HCT116 (cell line): ENCODE results near the gene FAM184A. TPM values are rescaled to one million over a fixed set of nuclear protein-coding genes. Genes with fewer than 3 reads are reported as not detected.

ENCODE experiments used
- ATAC-seq: fragments of 200-7000 bp; cut with Tn5 transposase; 2 replicates; pipeline ENCODE4 v1.9.1; 2020; ENCODE audit warnings: mild to moderate bottlenecking, moderate library complexity
- BruUV-seq: library from RNA; stranded (reverse); fragments of 400-500 nt; replicated peaks from 2 replicates; lab custom pipeline; 2021; lab: Mats Ljungman, UMichigan
- CTCF ChIA-PET: fragments of 300-600 bp; sonication (Branson Sonifier 250); formaldehyde crosslinking; loops from one replicate; lab custom pipeline; 2021; ENCODE audit warnings: antibody characterized with exemption; lab: Charles Lee
- POLR2A ChIA-PET: fragments of 300-600, 350-600 bp; sonication (Branson Sonifier 250); formaldehyde crosslinking; loops from one replicate; lab custom pipeline; 2021; ENCODE audit warnings: antibody characterized with exemption; lab: Charles Lee
- RAD21 ChIA-PET, 2 experiments: fragments of 300-600 bp; sonication (Branson Sonifier 250); formaldehyde crosslinking; loops; one replicate each; lab custom pipeline; 2023; ENCODE audit warnings: low total read pairs in 2 of 2; ENCODE audit not compliant: uncharacterized antibody in 2 of 2, unreplicated experiment in 2 of 2, low non-redundant PET in 1 of 2; lab: Charles Lee
- DNase-seq: peaks from one replicate; pipeline ENCODE4 v3.0.0-alpha.2; 2010; ENCODE audit warnings: low read depth, low spot score
- H2AFZ ChIP-seq: fragments of 200-600 bp; shearing (Covaris generic), sonication (generic); 2 replicates; pipeline ENCODE4 v1.6.1; 2017; ENCODE audit warnings: low read depth, mixed run types, mixed read lengths, antibody characterized with exemption, low read length; ENCODE audit not compliant: poor library complexity, severe bottlenecking
- H3K27ac ChIP-seq: 2 replicates; pipeline ENCODE4 v1.5.1; 2012; ENCODE audit warnings: low read depth, low read length
- H3K27me3 ChIP-seq: fragments of 200-600 bp; sonication (generic); 2 replicates; pipeline ENCODE4 v1.6.1; 2016; ENCODE audit warnings: mixed run types, low read length, mixed read lengths; ENCODE audit not compliant: insufficient read depth
- H3K36me3 ChIP-seq, 2 experiments: fragments of 200-500 bp in 1 of 2; fragments of 200-600 bp in 1 of 2; sonication (Bioruptor generic) in 1 of 2; sonication (generic) in 1 of 2; 2 replicates each; pipeline versions ENCODE4 v1.5.1 to v1.6.1; 2014 to 2016; ENCODE audit warnings: low read length in 2 of 2, inconsistent platforms in 1 of 2, mixed read lengths in 1 of 2, mixed run types in 1 of 2; ENCODE audit not compliant: insufficient read depth in 2 of 2, control insufficient read depth in 1 of 2
- H3K4me1 ChIP-seq, 2 experiments: fragments of 200-600 bp in 1 of 2; sonication (generic) in 1 of 2; 2 replicates each; pipeline versions ENCODE4 v1.5.1 to v1.6.1; 2012 to 2017; ENCODE audit warnings: low read length in 2 of 2, inconsistent platforms in 1 of 2, mild to moderate bottlenecking in 1 of 2, mixed read lengths in 1 of 2, mixed run types in 1 of 2, moderate library complexity in 1 of 2; ENCODE audit not compliant: insufficient read depth in 2 of 2, control insufficient read depth in 1 of 2
- H3K4me2 ChIP-seq: fragments of 200-600 bp; sonication (generic); 2 replicates; pipeline ENCODE4 v1.6.1; 2017; ENCODE audit warnings: mixed run types, low read length, mixed read lengths
- H3K4me3 ChIP-seq, 2 experiments: fragments of 200-600 bp in 1 of 2; sonication (generic) in 1 of 2; replicated peaks in 1 of 2; 2 replicates each; pipeline ENCODE4 v1.5.1; 2011 to 2016; ENCODE audit warnings: low read length in 2 of 2, control low read depth in 1 of 2, low read depth in 1 of 2, mild to moderate bottlenecking in 1 of 2, mixed read lengths in 1 of 2, mixed run types in 1 of 2
- H3K79me2 ChIP-seq: fragments of 200-600 bp; sonication (generic); 2 replicates; pipeline ENCODE4 v1.6.1; 2017; ENCODE audit warnings: mild to moderate bottlenecking, mixed run types, low read length, moderate library complexity, mixed read lengths; ENCODE audit not compliant: insufficient read depth
- H3K9ac ChIP-seq: fragments of 200-600 bp; sonication (generic); 2 replicates; pipeline ENCODE4 v1.6.1; 2016; ENCODE audit warnings: low read length, mixed read lengths
- H3K9me2 ChIP-seq: fragments of 200-600 bp; sonication (generic), shearing (Covaris generic); 2 replicates; pipeline ENCODE4 v1.6.1; 2017; ENCODE audit warnings: mixed run types, mild to moderate bottlenecking, moderate library complexity; ENCODE audit not compliant: insufficient read depth
- H3K9me3 ChIP-seq, 2 experiments: fragments of 200-500 bp in 1 of 2; fragments of 200-600 bp in 1 of 2; sonication (Bioruptor generic) in 1 of 2; sonication (generic) in 1 of 2; 2 replicates each; pipeline ENCODE4 v1.6.1; 2014 to 2017; ENCODE audit warnings: low read length in 2 of 2, mixed read lengths in 2 of 2, inconsistent platforms in 1 of 2, low read depth in 1 of 2, mild to moderate bottlenecking in 1 of 2, mixed run types in 1 of 2, moderate library complexity in 1 of 2; ENCODE audit not compliant: control insufficient read depth in 1 of 2, insufficient read depth in 1 of 2
- H4K20me1 ChIP-seq: fragments of 200-600 bp; sonication (generic), shearing (Covaris generic); 2 replicates; pipeline ENCODE4 v1.6.1; 2017; ENCODE audit warnings: mixed run types, mild to moderate bottlenecking, moderate library complexity; ENCODE audit not compliant: insufficient read depth
- ATF3 ChIP-seq: IDR thresholded peaks from 2 replicates; pipeline ENCODE4 v1.6.1; 2012
- MAX ChIP-seq: IDR thresholded peaks from 2 replicates; pipeline ENCODE4 v1.6.1; 2012
- REST ChIP-seq: IDR thresholded peaks from 2 replicates; pipeline ENCODE4 v1.6.1; 2012; ENCODE audit warnings: low read depth
- YY1 ChIP-seq: IDR thresholded peaks from 2 replicates; pipeline ENCODE4 v1.6.1; 2011; ENCODE audit warnings: low read length, low read depth, moderate library complexity, mild to moderate bottlenecking; ENCODE audit not compliant: insufficient replicate concordance; ENCODE audit errors: extremely low read depth
- intact Hi-C: fragments of 100-400 bp; cut with micrococcal nuclease; formaldehyde crosslinking; loops from 2 replicates; pipeline ENCODE4 v1.10.0; 2022
- total RNA-seq: library from RNA; stranded (reverse); gene quantifications from one replicate; pipeline ENCODE4 v1.2.1, GENCODE V29; 2021; ENCODE audit not compliant: unreplicated experiment

FAM184A gene
- total RNA-seq, 1 experiment from 2014 or later: 2.4 TPM

GRCh38 chr6:119040229-119040628 is 38.2 kb downstream of the FAM184A start:
- BruUV-seq: no TSS peak
- CTCF ChIA-PET: no interaction called here
- H3K36me3 ChIP-seq: no peaks in the 10 kb centered on the region
- TF ChIP-seq ATF3 (no peak), REST (no peak), YY1 (no peak), MAX (no peak)
- no peak overlapping the region for H2AFZ ChIP-seq
- H3K9ac ChIP-seq: no peak overlapping the region
- H3K4me1 ChIP-seq: no peaks in the 10 kb centered on the region
- ATAC-seq (no peak), DNase-seq (no peak)
- intact Hi-C loops: no loop called here
- H3K4me2 ChIP-seq: no peak overlapping the region
- no peaks in the 10 kb centered on the region for H3K9me3 ChIP-seq
- no peak overlapping the region for H3K4me3 ChIP-seq
- no peaks in the 10 kb centered on the region for H4K20me1 ChIP-seq
- no peaks in the 10 kb centered on the region for H3K9me2 ChIP-seq
- no peaks in the 10 kb centered on the region for H3K27me3 ChIP-seq
- POLR2A ChIA-PET: no interaction called here
- no peaks in the 10 kb centered on the region for H3K79me2 ChIP-seq
- H3K27ac ChIP-seq: no peak overlapping the region
- RAD21 ChIA-PET: no interaction called here
